A549 (cell line): Measurements from ENCODE around the gene TOGARAM1. TPM values are rescaled to one million over a fixed set of nuclear protein-coding genes. Genes with fewer than 3 reads are reported as not detected.

ENCODE experiments used
- ATAC-seq, 2 experiments: fragments of 200-7000 bp in 1 of 2; fragments of >200 bp in 1 of 2; cut with Nextera tagmentation in 1 of 2; cut with Tn5 transposase in 1 of 2; 3 replicates each; pipeline versions ENCODE4 v1.8.0 to v1.9.1; 2018 to 2020; ENCODE audit warnings: mild to moderate bottlenecking in 1 of 2, moderate library complexity in 1 of 2
- CTCF ChIA-PET: fragments of 300-600 bp; sonication (Branson Sonifier 250); formaldehyde crosslinking; extraction: SDS; loops from one replicate; lab custom pipeline; 2021; ENCODE audit warnings: antibody characterized with exemption, inconsistent platforms; lab: Yijun Ruan, JAX
- POLR2A ChIA-PET: fragments of 350-600 bp; formaldehyde crosslinking; extraction: SDS; loops from one replicate; lab custom pipeline; 2021; ENCODE audit warnings: antibody characterized with exemption, inconsistent platforms; lab: Yijun Ruan, JAX
- DNase-seq, 2 experiments: peaks; one replicate each; pipeline versions ENCODE4 v3.0.0 to v3.0.0-alpha.2; 2011 to 2016; ENCODE audit warnings: low read depth in 1 of 2, low spot score in 1 of 2
- FAIRE-seq: peaks from 2 replicates; lab custom pipeline; 2011; peaks lifted over from hg19 to GRCh38; lab: Jason Lieb, UNC
- H3K27ac ChIP-seq, 2 experiments: fragments of >200 bp; sonication (Bioruptor Twin); formaldehyde crosslinking; 3 replicates each; pipeline ENCODE4 v1.5.1; 2016 to 2017
- H3K4me1 ChIP-seq: fragments of >200 bp; sonication (Bioruptor Twin); formaldehyde crosslinking; 3 replicates; pipeline ENCODE4 v1.6.1; 2016
- H3K4me2 ChIP-seq: fragments of >200 bp; sonication (Bioruptor Twin); formaldehyde crosslinking; 3 replicates; pipeline ENCODE4 v1.6.1; 2016
- H3K4me3 ChIP-seq: fragments of >200 bp; sonication (Bioruptor Twin); formaldehyde crosslinking; 3 replicates; pipeline ENCODE4 v1.5.1; 2016
- H3K9me3 ChIP-seq: fragments of >200 bp; sonication (Bioruptor Twin); formaldehyde crosslinking; 3 replicates; pipeline ENCODE4 v1.6.1; 2016
- CBX8 ChIP-seq: fragments of 200-600 bp; sonication (generic); IDR thresholded peaks from 2 replicates; pipeline ENCODE4 v1.6.1; 2016
- CEBPB ChIP-seq, 2 experiments: fragments of >200 bp in 1 of 2; sonication (Bioruptor Twin) in 1 of 2; formaldehyde crosslinking in 1 of 2; IDR thresholded peaks; 2 replicates each; pipeline ENCODE4 v1.6.1; 2012 to 2016
- CHD4 ChIP-seq: fragments of 200-600 bp; sonication (generic); IDR thresholded peaks from 2 replicates; pipeline ENCODE4 v1.6.1; 2016; ENCODE audit warnings: antibody characterized with exemption, mild to moderate bottlenecking, borderline replicate concordance
- EHF ChIP-seq: fragments of 250-450 bp; sonication (Bioruptor Pico); IDR thresholded peaks from 2 replicates; pipeline ENCODE4 v1.5.0; 2020; ENCODE audit warnings: mild to moderate bottlenecking
- ESRRA ChIP-seq: fragments of 150-350 bp; IDR thresholded peaks from 2 replicates; pipeline ENCODE4 v1.6.1; 2014; ENCODE audit warnings: mild to moderate bottlenecking, low read length, borderline replicate concordance
- FOSB ChIP-seq: fragments of 250-450 bp; sonication (Bioruptor Pico); IDR thresholded peaks from 2 replicates; pipeline ENCODE4 v1.5.0; 2020; ENCODE audit warnings: mild to moderate bottlenecking, moderate library complexity
- HOXA7 ChIP-seq: fragments of 250-450 bp; sonication (Bioruptor Pico); IDR thresholded peaks from 2 replicates; pipeline ENCODE4 v1.5.0; 2020; ENCODE audit warnings: mild to moderate bottlenecking, moderate library complexity
- JUNB ChIP-seq: fragments of >200 bp; sonication (Bioruptor Twin); formaldehyde crosslinking; IDR thresholded peaks from 2 replicates; pipeline ENCODE4 v1.6.1; 2016
- MAFK ChIP-seq: fragments of 450-650 bp; IDR thresholded peaks from 2 replicates; pipeline ENCODE4 v1.6.1; 2014; ENCODE audit not compliant: partially characterized antibody
- MAZ ChIP-seq: fragments of 150-350 bp; IDR thresholded peaks from 2 replicates; pipeline ENCODE4 v1.6.1; 2014; ENCODE audit warnings: antibody characterized with exemption, low read depth, low read length, borderline replicate concordance
- NFE2L2 ChIP-seq: fragments of 150-350 bp; conservative IDR thresholded peaks from 2 replicates; pipeline ENCODE4 v1.6.1; 2014; ENCODE audit warnings: low read length
- POLR2AphosphoS2 ChIP-seq: conservative IDR thresholded peaks from 2 replicates; pipeline ENCODE4 v1.6.1; 2012; ENCODE audit warnings: low read length, improper control_type of control experiment, inconsistent platforms
- RFX5 ChIP-seq: fragments of 450-650 bp; IDR thresholded peaks from 2 replicates; pipeline ENCODE4 v1.7.1; 2014; ENCODE audit warnings: antibody characterized with exemption, mild to moderate bottlenecking, moderate library complexity
- SMC3 ChIP-seq: fragments of >200 bp; sonication (Bioruptor Twin); formaldehyde crosslinking; IDR thresholded peaks from 3 replicates; pipeline ENCODE4 v1.6.1; 2018; ENCODE audit warnings: inconsistent platforms
- TFCP2L1 ChIP-seq: fragments of 250-450 bp; sonication (Bioruptor Pico); IDR thresholded peaks from 2 replicates; pipeline ENCODE4 v1.5.0; 2021; ENCODE audit warnings: mild to moderate bottlenecking
- ZNF302 ChIP-seq: fragments of 250-450 bp; sonication (Bioruptor Pico); IDR thresholded peaks from 2 replicates; pipeline ENCODE4 v1.9.0; 2021; ENCODE audit warnings: inconsistent platforms, mild to moderate bottlenecking, moderate library complexity
- ZSCAN20 ChIP-seq: fragments of 250-450 bp; sonication (Bioruptor Pico); IDR thresholded peaks from 2 replicates; pipeline ENCODE4 v1.8.0; 2022; ENCODE audit warnings: mild to moderate bottlenecking, moderate library complexity
- WGBS: methylation state at CpG from one replicate; pipeline ENCODE4 v1.1.6; 2017; ENCODE audit errors: missing lambda C conversion rate; 5-methylcytosine and 5-hydroxymethylcytosine counted together
- polyA plus RNA-seq, 4 experiments: library from polyadenylated mRNA; depleted of rRNA in 3 of 4; stranded (reverse); fragments of >200 nt; fragmentation: RNase III in 1 of 4; extraction: RNeasy Plus Mini Kit Qiagen cat#74134 plus additional on column Dnase treatment in 1 of 4; gene quantifications; 2 replicates in 3 of 4; 3 replicates in 1 of 4; pipeline ENCODE4 v1.2.3, GENCODE V29; 2011 to 2017
- TF ChIP-seq, protein P1 (sequence below): IDR thresholded peaks from 2 replicates; pipeline ENCODE4 v1.6.1; 2012
- TF ChIP-seq, protein P2 (sequence below): fragments of >200 bp; sonication (Bioruptor Twin); formaldehyde crosslinking; IDR thresholded peaks from 2 replicates; pipeline ENCODE4 v1.6.1; 2016
- TF ChIP-seq, protein P3 (sequence below): fragments of 150-350 bp; IDR thresholded peaks from 2 replicates; pipeline ENCODE4 v1.6.1; 2014; ENCODE audit warnings: low read depth, mild to moderate bottlenecking, low read length
- TF ChIP-seq, protein P4 (sequence below): fragments of >200 bp; sonication (Bioruptor Twin); formaldehyde crosslinking; IDR thresholded peaks from 3 replicates; pipeline ENCODE4 v1.5.1; 2016

Gene TOGARAM1
- polyA plus RNA-seq, 2 of the 4 experiments (the other 2 are of a cell fraction), result 7.6 to 17.6 TPM

DNA sequence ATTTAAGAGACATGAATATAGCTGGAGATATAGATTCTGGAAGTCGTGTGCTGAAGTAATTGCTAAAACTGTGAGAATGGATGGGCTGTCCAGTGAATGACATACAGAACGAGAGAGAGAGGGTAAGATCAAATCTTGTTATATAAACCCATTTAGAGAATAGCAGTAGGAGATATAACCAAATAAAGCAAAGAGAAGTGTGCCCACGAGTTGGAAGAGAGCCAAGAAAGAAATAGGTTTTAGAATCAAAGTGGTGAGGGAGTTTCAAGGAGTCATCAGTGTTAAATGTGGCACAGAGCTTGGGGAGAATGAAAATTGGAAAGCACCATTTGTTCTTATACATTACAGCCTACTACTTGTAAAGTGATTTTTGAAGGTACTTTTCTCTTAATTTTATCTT is 19.2 kb downstream of the TOGARAM1 start (continued):
- TF ChIP-seq MAFK, result no peak

DNA sequence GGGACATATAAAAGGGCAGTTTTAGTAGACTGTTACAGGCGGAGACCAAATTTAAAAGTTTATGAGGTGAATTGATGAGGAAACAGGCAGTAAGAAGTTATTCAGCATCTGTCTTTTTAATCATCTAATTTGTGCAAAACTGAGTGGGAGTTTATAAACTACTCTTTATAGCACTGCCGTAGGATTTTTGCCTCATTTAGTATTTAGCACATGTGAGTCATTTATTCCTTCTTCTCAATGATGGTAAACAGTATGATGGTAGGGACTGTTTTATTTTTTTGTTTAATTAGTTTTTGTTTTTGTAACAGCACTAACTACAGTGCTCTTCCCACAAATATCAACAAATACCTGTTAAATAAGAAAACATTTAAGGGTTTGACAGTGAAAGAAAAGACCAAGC is 20.6 kb downstream of the TOGARAM1 start:
- H3K4me1 ChIP-seq, result no peaks in the 10 kb centered on the region
- POLR2A ChIA-PET, result no interaction called here

DNA sequence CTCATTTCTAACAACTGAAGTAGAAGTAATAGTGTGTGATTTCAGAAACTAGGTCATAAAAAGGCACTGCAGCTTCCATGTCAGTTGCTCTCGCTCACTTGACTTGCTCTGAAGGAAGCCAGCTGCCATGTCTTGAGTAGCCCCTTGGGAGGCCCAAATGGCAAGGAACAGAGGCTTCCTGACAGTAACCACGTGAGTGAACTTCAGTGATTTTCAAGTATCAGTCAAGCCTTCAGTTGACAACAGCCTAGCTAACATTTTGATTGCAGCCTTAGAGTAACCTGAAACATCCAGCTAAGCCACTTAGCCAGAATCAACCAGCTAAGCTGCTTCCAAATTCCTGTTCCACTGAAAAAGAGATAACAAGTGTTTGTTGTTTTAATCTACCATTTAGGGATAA is 26.7 kb downstream of the TOGARAM1 start:
- DNase-seq (no peak), FAIRE-seq (no peak), ATAC-seq (no peak)
- TF ChIP-seq, protein P1, sequence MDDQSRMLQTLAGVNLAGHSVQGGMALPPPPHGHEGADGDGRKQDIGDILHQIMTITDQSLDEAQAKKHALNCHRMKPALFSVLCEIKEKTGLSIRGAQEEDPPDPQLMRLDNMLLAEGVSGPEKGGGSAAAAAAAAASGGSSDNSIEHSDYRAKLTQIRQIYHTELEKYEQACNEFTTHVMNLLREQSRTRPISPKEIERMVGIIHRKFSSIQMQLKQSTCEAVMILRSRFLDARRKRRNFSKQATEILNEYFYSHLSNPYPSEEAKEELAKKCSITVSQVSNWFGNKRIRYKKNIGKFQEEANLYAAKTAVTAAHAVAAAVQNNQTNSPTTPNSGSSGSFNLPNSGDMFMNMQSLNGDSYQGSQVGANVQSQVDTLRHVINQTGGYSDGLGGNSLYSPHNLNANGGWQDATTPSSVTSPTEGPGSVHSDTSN, result no peak
- TF ChIP-seq ESRRA, result no peak
- TF ChIP-seq RFX5, result no peak
- no peak for TF ChIP-seq ZNF302 (CRISPR knock-in tag)
- no peak for TF ChIP-seq CBX8
- no peak for TF ChIP-seq ZSCAN20
- no peak for TF ChIP-seq NFE2L2
- no peak for TF ChIP-seq MAZ
- TF ChIP-seq JUNB, result no peak
- no peak for TF ChIP-seq EHF (CRISPR knock-in tag)
- TF ChIP-seq CEBPB (IDR thresholded peaks at IDR 0.05), result no peak
- no peak for TF ChIP-seq SMC3
- no peak for TF ChIP-seq HOXA7 (CRISPR knock-in tag)
- TF ChIP-seq, protein P2, sequence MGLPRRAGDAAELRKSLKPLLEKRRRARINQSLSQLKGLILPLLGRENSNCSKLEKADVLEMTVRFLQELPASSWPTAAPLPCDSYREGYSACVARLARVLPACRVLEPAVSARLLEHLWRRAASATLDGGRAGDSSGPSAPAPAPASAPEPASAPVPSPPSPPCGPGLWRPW, result no peak
- no peak for TF ChIP-seq FOSB (CRISPR knock-in tag)
- TF ChIP-seq CHD4, result no peak
- TF ChIP-seq POLR2AphosphoS2, result no peak
- TF ChIP-seq, protein P3, sequence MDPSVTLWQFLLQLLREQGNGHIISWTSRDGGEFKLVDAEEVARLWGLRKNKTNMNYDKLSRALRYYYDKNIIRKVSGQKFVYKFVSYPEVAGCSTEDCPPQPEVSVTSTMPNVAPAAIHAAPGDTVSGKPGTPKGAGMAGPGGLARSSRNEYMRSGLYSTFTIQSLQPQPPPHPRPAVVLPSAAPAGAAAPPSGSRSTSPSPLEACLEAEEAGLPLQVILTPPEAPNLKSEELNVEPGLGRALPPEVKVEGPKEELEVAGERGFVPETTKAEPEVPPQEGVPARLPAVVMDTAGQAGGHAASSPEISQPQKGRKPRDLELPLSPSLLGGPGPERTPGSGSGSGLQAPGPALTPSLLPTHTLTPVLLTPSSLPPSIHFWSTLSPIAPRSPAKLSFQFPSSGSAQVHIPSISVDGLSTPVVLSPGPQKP, result no peak
- peaks cover 27% of the 10 kb centered on the region; the same call in 2 of the 3 replicates for H3K4me1 ChIP-seq
- no peaks in the 10 kb centered on the region for H3K9me3 ChIP-seq
- H3K4me2 ChIP-seq, result no peak overlapping the region
- WGBS, result 76% methylated on average over 2 of the region's 2 CpGs
- POLR2A ChIA-PET, result interaction anchor here (1.1 kb wide), 1 partner anchor 27 kb away, joined by 3 read pairs; the partner anchor contains the start of genes KLHL28 and TOGARAM1
- no peak overlapping the region for H3K4me3 ChIP-seq
- no peak overlapping the region for H3K27ac ChIP-seq
- CTCF ChIA-PET, result no interaction called here

More for the DNA sequence above, 20.6 kb downstream of the TOGARAM1 start:
- TF ChIP-seq, protein P4, sequence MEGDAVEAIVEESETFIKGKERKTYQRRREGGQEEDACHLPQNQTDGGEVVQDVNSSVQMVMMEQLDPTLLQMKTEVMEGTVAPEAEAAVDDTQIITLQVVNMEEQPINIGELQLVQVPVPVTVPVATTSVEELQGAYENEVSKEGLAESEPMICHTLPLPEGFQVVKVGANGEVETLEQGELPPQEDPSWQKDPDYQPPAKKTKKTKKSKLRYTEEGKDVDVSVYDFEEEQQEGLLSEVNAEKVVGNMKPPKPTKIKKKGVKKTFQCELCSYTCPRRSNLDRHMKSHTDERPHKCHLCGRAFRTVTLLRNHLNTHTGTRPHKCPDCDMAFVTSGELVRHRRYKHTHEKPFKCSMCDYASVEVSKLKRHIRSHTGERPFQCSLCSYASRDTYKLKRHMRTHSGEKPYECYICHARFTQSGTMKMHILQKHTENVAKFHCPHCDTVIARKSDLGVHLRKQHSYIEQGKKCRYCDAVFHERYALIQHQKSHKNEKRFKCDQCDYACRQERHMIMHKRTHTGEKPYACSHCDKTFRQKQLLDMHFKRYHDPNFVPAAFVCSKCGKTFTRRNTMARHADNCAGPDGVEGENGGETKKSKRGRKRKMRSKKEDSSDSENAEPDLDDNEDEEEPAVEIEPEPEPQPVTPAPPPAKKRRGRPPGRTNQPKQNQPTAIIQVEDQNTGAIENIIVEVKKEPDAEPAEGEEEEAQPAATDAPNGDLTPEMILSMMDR, result no peak
- no peak for TF ChIP-seq TFCP2L1
- Histone ChIP-seq H3K9me3 (no peaks in the 10 kb centered on the region), H3K4me3 (no peak overlapping the region), H3K4me2 (no peak overlapping the region), H3K27ac (no peak overlapping the region)
- FAIRE-seq (no peak), ATAC-seq (no peak), DNase-seq (no peak)
- CTCF ChIA-PET, result no interaction called here
- WGBS, result 97% methylated on average over 2 of the region's 2 CpGs
